HG03025 (cell line): ENCODE data around the gene COG7.
"Not testable (repeated sequence)": the region's sequence is repeated elsewhere in the genome, so short reads cannot be mapped to it uniquely, and the experiment has no call there.

ENCODE experiments used
- ATAC-seq: cut with Tn5 transposase; IDR thresholded peaks from one replicate; pipeline ENCODE4 v1.9.1; 2021; ENCODE audit warnings: mild to moderate bottlenecking, moderate library complexity; ENCODE audit not compliant: unreplicated experiment, low FRiP score

COG7 gene

GRCh38 chr16:23452572-23453337 lies at the start of gene COG7:
TSS of gene COG7 (minus strand) at chr16:23453189. CDS start at chr16:23452994, 195 bp downstream.
- ATAC-seq = peak; percentile 81

GRCh38 chr16:23502466-23502865 lies 49.5 kb upstream of the COG7 start:
- no peak for ATAC-seq

- ATAC-seq = no peak
Measured at GRCh38 chr16:23501291-23501690, 48.3 kb upstream of the COG7 start.

- ATAC-seq = no peak
Measured at GRCh38 chr16:23500862-23501225, 47.9 kb upstream of the COG7 start.

GRCh38 chr16:23500212-23500861 lies 47.3 kb upstream of the COG7 start:
- ATAC-seq = no peak

- no peak for ATAC-seq
Measured at GRCh38 chr16:23499801-23500200, 46.8 kb upstream of the COG7 start.

- no peak for ATAC-seq
Measured at GRCh38 chr16:23498863-23499262, 45.9 kb upstream of the COG7 start.

GRCh38 chr16:23497543-23497868 lies 44.5 kb upstream of the COG7 start:
- ATAC-seq = no peak

GRCh38 chr16:23496821-23497542 lies 44.0 kb upstream of the COG7 start:
- no peak for ATAC-seq

GRCh38 chr16:23495671-23496070 lies 42.7 kb upstream of the COG7 start:
- ATAC-seq = no peak

- no peak for ATAC-seq
Measured at GRCh38 chr16:23494188-23494587, 41.2 kb upstream of the COG7 start.

GRCh38 chr16:23491490-23492391 lies 38.8 kb upstream of the COG7 start:
- no peak for ATAC-seq

GRCh38 chr16:23486480-23486879 lies 33.5 kb upstream of the COG7 start:
- no peak for ATAC-seq

- no peak for ATAC-seq
Measured at GRCh38 chr16:23485841-23486240, 32.9 kb upstream of the COG7 start.

GRCh38 chr16:23485257-23485614 lies 32.2 kb upstream of the COG7 start:
- no peak for ATAC-seq

GRCh38 chr16:23484510-23485256 lies 31.7 kb upstream of the COG7 start:
- ATAC-seq = no peak

GRCh38 chr16:23483492-23483891 lies 30.5 kb upstream of the COG7 start:
- ATAC-seq = not testable (repeated sequence)

GRCh38 chr16:23482778-23483177 lies 29.8 kb upstream of the COG7 start:
- no peak for ATAC-seq

GRCh38 chr16:23480257-23480656 lies 27.3 kb upstream of the COG7 start:
- ATAC-seq = no peak

- no peak for ATAC-seq
Measured at GRCh38 chr16:23479138-23479537, 26.1 kb upstream of the COG7 start.
